ENCODE results near the gene POPDC3.
"Not testable (repeated sequence)": the region's sequence is repeated elsewhere in the genome, so short reads cannot be mapped to it uniquely, and the experiment has no call there.

Gene POPDC3

DNA sequence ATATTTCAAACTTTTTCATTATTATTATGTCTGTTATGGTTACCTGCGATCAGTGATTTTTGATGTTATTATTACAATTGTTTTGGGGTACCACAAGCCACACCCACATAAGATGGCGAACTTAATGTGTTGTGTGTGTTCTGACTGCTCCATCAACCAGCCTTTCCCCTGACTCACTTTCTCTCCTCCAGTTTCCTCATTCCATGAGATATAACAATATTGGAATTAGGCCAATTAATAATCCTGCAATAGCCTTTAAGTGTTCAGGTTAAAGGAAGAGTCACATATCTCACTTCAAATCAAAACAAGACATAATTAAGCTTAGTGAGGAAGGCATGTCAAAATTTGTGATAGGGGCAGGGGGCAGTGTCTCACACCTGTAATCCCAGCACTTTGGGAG is 16.3 kb upstream of the POPDC3 start:
- no peak for DNase-seq

DNA sequence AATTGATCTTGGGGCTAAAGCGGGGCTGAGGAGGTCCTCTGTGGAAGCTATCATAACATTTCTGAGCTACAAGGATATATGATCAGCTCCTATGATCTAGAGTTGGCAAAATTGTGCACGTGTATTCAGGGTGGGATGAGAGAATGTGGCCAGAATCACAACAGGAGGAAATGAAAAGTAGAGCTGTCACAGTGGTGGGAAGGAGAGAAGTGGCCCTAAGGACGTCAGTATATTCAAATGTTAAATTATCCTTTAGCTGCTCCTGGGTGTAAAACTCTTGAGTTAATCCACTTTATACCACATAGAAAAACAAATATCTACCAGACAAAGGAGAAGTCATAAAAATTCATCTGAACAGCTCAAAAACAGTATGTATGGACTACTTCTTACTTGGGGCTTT is 14.8 kb upstream of the POPDC3 start:
- no peak for DNase-seq

DNA sequence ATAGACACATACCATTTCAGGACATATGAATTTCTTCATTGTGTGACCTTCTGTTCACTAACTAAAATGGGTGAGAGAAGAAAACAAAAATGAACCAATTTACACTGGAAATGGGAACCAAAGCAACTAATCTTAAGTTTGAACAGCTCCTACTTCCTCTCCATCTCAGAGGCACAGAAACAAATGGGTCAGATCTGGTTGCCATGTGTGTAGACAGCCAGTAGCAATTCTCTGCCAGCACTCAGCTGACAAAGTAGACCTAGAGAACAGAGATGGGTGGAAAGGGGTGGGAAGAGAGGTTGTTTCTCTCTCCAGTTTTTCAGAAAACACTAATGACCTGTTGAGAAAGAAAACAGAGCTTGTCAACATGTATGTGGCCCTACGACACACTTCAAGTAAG is 14.3 kb upstream of the POPDC3 start:
- no peak for DNase-seq

DNA sequence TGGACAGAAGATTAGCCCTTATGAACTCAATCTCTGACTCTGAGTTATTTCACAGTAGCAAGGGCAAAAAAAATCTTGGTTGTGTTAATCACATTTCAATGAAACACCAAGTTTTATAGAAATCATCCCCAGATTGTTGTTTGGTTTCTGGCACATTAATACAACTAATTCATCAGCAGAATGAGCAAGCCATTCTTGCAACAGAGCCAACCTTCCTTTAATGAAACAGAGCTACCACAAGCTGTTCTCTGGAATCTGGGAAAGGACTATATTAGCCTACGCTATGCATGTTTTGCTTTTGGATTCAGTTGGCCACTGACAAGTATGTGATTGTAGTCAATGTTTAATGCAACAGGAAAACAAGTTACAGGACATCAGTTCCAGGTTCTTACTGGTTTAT is 13.8 kb upstream of the POPDC3 start:
- peak in 1 of 58 donors; percentile 31 for DNase-seq

DNA sequence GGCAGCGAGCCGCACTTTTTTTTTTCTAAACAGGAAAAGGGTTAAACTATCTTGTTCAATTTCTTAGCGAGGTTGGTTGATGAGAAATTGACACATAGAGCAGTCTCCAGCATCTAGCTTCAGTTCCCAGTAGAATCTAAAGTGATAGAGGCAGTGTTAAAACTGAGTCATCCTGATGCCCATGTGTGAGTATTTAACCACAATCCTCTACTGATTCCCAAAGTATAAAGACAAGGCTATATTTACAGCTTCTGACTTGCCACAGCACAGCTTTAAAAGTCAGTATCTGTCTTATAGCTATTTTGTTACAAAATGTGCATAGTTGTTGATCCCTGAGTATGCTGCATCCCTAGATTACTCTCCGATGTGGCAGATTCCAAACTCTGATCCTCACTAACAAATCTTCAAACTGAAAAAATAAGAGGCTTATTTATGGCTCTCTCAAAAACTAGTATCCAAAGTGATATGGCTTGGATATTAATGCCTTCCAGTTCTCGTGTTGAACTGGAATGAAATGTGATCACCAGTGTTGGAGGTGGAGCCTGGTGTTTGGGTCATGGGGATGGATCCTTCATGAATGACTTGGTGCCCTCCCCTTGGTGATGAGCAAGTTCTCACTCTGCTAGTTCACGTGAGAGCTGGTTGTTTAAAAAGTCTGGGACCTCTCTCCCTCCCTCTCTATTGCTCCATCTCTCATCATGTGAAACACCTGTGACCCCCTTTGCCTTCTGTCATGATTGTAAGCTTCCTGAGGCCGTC is 13.1 kb upstream of the POPDC3 start:
- DNase-seq = no peak

GRCh38 chr6:105191351-105191750 is 11.5 kb upstream of the POPDC3 start:
- DNase-seq = peak in 1 of 58 donors; percentile 7

- no peak for DNase-seq
Observed at GRCh38 chr6:105189026-105189820, 9.4 kb upstream of the POPDC3 start.

GRCh38 chr6:105188251-105188650 is 8.4 kb upstream of the POPDC3 start:
- no peak for DNase-seq

GRCh38 chr6:105186576-105186975 is 6.8 kb upstream of the POPDC3 start:
- no peak for DNase-seq

DNA sequence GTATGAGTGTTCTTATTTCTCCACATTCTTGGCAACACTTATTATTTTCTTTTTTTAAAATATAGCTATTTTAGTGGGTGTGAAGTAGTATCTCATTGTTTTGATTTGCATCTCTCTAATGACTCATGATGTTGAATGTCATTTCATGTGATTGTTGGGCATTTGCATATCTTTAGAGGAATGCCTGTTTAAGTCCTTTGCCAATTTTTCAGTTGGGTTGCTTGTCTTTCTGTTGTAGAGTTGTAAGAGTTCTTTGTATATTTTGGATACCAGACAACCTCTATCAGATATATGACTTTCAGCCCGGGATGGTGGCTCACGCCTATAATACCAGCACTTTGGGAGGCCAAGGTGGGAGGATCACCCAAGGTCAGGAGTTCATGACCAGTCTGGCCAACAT is 5.1 kb upstream of the POPDC3 start:
- no peak for DNase-seq

GRCh38 chr6:105181981-105182515 is 2.2 kb upstream of the POPDC3 start:
- no peak for DNase-seq

DNA sequence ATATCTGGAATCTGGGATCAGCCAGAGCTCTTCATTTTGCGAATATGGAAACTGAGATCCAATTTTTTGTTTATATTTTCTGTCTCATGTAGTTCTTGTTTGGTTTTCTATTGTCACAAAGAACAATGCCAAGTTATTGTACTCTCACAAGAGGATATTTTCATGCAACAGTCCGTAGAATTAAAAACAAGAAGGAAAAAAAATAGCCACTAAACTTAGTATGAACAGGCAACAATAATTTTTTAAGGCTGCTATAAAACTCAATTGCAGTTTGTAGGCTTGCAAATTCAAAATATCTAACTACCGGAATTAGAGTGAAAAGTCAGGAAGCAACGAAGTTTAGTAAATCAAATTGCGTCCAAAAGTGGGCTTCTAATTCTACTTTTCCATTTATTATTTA is 1.2 kb downstream of the POPDC3 start:
- DNase-seq = no peak

DNA sequence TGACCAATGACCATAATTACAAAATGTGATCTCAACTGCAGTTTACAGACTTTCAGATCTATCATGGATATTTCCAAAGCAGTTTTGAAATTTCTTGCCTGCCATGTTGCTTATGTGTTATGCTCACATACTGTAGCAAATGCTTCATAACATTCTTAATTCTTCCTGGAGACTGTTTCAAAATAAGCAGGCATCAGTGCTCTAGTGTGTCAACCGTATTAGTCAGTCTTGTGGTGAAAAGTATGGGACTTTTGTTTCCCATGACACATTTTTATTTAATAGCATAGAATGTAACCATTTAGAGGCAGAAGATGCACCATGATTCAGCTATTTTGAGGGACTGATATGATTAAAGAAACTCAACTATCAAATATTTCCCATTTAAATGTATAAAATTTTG is 1.7 kb downstream of the POPDC3 start:
- DNase-seq = no peak

- DNase-seq = no peak
Observed at GRCh38 chr6:105177556-105177955, 2.3 kb downstream of the POPDC3 start.

GRCh38 chr6:105174512-105174911 is 5.3 kb downstream of the POPDC3 start:
- DNase-seq = no peak

- DNase-seq = not testable (repeated sequence)
Observed at GRCh38 chr6:105172515-105172914, 7.3 kb downstream of the POPDC3 start.

GRCh38 chr6:105170059-105170458 is 9.8 kb downstream of the POPDC3 start:
- DNase-seq = no peak

DNA sequence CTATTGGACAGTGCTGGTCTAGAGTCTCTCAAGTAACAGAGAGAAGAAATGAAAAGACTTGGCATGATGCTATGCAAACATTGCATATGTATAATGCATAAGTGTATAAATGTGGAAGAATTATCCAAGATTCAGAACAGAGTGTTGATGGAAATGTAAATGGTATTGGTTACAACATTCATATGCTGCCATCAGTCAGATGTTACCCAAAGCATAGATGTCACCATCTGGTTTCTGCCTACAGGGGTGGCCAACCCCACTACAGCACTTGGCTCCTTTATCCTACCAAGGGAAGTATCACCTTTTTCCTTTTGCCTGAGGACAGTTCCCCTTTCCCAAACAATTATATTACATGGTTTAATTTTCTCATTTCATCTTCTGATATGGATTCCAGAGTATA is 11.9 kb downstream of the POPDC3 start:
- DNase-seq = no peak

GRCh38 chr6:105164418-105164817 is 15.4 kb downstream of the POPDC3 start:
- DNase-seq = peak in 3 of 58 donors; percentile 1 to 12 (median 7)

- DNase-seq = no peak
Observed at GRCh38 chr6:105163183-105163582, 16.6 kb downstream of the POPDC3 start.

- DNase-seq = no peak
Observed at GRCh38 chr6:105162377-105162776, 17.4 kb downstream of the POPDC3 start.

DNA sequence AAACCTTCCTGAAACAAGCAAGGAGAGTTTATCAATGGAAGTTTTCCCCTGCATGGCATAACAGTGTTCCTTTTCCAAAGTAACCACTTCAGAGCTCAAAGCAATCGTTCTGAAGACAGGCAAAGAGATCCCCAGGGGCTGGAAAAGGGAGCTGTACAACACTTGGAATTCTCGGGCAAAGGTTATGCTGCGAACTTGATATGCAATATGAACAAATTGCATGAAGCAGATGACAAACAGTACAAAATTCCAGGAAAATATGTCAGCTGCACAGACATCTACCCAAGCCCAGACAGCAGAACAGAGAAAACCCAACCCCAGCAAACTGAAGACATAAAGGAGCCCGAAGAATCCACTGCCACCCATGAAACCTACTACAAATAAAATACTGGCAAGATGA is 18.4 kb downstream of the POPDC3 start:
- DNase-seq = no peak

DNA sequence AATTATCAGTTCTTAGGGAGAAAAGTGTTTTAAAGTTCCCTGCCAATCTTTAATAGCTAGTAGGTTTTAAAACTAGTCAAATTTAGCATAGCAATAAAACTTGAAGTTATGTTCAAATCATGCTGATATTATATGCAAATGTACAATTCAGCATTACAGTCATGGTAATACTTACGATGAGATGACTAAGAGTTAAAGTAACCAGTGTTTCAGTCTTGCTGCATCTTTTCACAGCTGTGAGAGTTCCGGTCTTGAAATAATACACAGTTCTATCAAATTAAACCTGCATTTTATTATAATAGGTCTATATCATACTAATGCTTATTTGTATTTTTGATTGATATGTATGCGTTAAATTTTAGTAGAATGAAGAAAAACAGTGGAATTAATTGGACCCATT is 26.1 kb downstream of the POPDC3 start:
- no peak for DNase-seq

All from anterior cingulate cortex (tissue), 58 donors.